Loucy (cell line): ENCODE data around the gene STAU1.

Experiments used
- CTCF ChIP-seq: fragments of 200-600 bp; sonication (generic); conservative IDR thresholded peaks from 2 replicates; pipeline ENCODE4 v1.5.1; 2014; ENCODE audit warnings: mild to moderate bottlenecking, antibody characterized with exemption, low read length
- EZH2phosphoT487 ChIP-seq: fragments of 200-600 bp; IDR thresholded peaks from 2 replicates; pipeline ENCODE4 v1.6.1; 2018; ENCODE audit warnings: antibody characterized with exemption, mild to moderate bottlenecking, moderate library complexity, borderline replicate concordance

GRCh38 chr20:49215232-49215631 lies 27.1 kb upstream of the STAU1 start:
- no peak for TF ChIP-seq CTCF
- TF ChIP-seq EZH2phosphoT487 = no peak
